ENCODE data around the gene KLHL24. TPM values are rescaled to one million over a fixed set of nuclear protein-coding genes. Genes with fewer than 3 reads are reported as not detected.
"Not testable (repeated sequence)": the region's sequence is repeated elsewhere in the genome, so short reads cannot be mapped to it uniquely, and the experiment has no call there.

The KLHL24 gene
- polyA plus RNA-seq, 4 donors: 38.5 to 56.8 (median 51.6) TPM

DNA sequence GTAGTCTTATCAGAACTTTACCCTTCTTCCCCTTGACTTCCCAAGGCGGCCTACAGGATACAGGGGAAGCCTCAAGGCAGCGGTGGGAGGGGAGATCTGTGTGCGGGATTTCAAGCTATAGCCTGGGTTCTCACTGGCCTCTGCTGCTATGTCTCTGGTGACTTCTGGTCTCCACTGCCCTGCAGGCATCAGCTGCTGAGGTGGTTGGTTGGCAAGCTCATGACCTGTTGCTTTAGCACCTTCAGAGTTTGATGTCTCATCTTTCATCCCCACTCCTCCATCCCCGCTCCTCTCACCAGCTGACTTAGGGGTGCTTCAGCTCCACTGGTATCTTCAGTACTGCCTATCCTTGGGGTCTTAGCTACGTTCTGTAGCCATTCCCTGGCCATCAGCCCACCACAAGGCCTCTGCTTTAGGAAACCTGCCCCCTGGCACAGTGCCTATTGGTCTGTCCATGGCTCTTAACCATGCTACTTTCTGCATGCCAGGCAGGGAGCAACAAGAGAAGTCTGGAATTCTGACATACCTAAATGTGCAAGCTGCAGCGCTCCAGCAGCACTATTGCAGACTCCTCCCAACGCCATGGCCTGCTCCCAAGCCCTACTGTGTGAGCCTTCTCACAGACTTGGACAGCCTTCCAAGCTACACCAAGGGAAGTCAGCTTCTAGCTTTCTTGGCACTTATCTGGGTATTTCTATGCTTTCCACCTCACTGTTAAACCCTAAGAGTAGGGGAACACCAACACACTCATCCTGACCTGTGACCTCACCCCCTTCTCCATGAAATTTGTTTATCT is 60.3 kb downstream of the KLHL24 start:
- DNase-seq (ENCODE audit: low read depth in 4 of 4, low spot score in 3 of 4): no peak

DNA sequence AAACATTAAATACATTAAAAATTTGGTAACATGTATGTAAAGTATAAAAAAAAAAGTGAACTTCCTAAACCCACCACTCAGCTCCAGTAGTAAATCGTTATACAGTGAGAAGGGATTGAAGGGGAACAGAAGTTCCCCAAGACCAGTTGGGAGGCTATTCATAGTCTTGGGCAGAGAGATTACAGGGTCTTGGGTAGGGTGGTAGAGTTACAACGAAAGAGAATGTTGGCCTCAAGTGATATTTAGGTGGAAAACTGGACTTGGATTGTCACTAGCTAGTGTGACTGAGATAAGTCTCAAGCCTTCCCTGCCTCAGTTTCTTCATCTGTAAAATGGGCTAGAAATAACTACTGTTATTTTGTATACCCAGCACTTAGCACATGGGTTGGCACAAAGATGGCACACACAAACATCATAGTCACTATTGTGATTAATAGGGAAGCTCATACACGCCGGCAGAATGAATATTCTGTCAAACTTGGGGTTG is 61.7 kb downstream of the KLHL24 start:
- peak in 1 of 4 donors; percentile 24 for DNase-seq (ENCODE audit: low read depth in 4 of 4, low spot score in 3 of 4)

DNA sequence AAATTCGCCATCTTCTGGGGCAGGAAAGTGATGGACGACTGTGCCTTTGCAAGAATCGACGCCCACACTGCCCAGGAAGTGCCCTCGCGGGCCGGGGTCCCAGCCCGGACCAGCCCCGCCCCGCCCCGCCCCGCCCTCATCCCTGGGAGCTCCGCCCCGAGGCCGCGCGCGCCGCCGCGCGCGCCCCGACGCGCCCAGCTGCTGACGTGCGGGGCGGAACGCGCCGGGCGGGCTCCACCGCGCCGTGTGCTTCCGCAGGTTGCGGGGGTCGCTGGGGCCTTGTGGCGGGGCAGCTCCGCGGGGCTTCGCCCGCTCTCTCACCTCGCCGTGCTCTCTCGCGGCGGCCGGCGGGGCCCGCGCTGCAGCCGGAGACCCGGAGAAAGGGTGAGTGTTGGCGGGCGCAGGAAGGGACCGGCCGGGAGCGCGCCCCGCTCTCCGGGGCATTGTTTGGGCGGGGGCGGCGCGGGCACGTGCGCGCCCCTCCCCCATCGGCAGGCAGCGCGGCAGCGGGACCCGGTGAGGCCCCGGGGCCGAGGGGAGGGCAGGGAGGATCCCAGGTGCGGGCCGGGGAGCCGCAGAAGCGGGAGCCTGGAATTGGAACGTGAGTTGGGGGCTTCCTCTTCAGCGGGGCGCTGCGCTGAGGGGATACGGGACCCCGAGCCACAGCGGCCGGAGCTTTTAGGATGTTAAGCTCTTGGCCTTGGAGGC is 62.3 kb downstream of the KLHL24 start, which contains the start of gene YEATS2:
Gene YEATS2, plus strand, starts transcription at position 188 of the 708 bp plus-strand sequence. CDS start 17,366 bp downstream, outside the sequence.
- peak in 3 of 4 donors; percentile 57 to 69 (median 67) for DNase-seq (ENCODE audit: low read depth in 4 of 4, low spot score in 3 of 4)

- DNase-seq (ENCODE audit: low read depth in 4 of 4, low spot score in 3 of 4): peak in 1 of 4 donors; percentile 39
These were observed 62.9 kb downstream of the KLHL24 start for GRCh38 chr3:183698318-183698751.

GRCh38 chr3:183698756-183699155 is 63.3 kb downstream of the KLHL24 start:
- no peak for DNase-seq (ENCODE audit: low read depth in 4 of 4, low spot score in 3 of 4)

DNA sequence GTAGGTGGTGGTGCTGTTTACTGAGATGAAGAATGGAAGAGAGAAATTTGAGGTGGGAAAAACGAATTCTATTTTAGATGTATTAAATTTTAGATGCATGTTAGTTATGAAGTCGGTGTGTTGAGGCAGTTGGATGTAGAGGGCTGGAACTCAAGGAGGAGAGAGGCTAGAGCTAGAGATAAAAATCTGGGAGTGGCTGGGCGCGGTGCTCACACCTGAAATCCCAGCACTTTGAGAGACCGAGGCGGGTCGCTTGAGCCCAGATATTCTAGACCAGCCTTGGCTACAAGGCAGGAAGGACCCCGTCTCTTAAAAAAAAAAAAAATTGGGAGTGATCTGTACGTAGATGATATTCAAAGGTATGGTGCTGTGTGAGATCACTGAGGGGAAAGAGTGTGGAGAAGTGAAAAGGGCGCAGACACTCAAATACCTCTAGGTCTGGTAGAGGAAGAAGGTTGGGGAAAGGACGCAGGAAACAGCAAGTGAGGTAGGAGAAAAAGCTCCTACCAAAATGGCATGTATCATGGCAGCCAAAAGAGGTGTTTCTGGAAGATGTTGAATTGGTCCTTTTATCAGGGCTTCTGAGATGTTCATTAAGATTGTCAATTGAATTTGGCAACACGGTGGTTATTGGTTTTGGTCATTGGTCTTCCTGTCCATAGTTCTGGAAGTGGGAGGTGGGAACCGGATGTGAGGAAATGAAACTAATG is 64.0 kb downstream of the KLHL24 start:
- no peak for DNase-seq (ENCODE audit: low read depth in 4 of 4, low spot score in 3 of 4)

- no peak for DNase-seq (ENCODE audit: low read depth in 4 of 4, low spot score in 3 of 4)
These were observed 66.3 kb downstream of the KLHL24 start for GRCh38 chr3:183701744-183702143.

DNA sequence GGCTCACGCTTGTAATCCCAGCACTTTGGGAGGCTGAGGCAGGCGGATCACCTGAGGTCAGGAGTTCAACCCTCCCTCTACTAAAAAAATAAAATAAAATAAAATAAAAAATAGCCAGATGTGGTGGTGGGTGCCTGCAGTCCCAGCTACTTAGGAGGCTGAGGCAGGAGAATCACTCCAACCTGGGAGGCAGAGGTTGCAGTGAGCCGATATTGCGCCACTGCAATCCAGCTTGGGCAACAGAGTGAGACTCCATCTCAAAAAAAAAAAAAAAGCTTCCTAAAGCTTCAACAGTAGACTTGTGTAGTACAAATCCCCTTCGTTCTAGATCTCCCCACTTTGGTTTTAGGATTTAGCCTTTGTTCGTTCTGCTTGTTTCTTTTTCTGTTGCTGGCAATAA is 68.5 kb downstream of the KLHL24 start:
- DNase-seq (ENCODE audit: low read depth in 4 of 4, low spot score in 3 of 4): not testable (repeated sequence)

DNA sequence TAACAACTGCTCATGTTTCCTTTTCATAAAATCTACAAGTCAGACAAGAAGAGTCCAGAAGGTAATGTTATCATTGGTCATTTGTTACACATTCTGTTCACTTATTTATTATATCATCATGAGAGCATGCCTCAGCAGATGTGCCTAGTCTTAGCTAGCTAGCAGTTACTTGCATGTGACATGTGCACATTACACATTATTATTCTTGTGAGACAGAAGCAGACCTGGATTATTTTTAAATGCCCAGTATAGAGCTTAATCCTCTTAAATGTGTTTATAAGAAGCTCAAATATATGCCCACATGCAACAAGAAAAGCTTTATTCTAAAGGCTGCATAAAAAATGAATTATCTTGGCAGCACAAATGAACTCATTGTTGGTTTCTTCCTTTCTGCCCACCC is 74.8 kb downstream of the KLHL24 start:
- no peak for DNase-seq (ENCODE audit: low read depth in 4 of 4, low spot score in 3 of 4)

DNA sequence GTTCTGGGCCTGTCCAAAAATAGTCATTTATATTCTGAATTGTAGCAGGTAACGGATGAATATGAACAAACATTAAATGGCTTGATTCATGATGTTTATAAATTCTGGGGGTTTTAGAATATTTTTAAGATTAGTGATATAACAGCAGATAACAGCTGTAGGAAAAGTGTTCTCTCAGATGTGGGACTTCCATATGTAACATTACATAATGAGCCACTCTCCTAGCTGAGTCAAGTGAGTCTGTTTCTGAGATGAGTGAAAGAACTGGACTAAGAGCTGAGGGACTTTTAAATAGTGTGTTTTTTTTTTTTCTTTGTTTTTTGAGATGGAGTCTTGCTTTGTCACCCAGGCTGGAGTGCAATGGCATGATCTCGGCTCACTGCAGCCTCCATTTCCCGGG is 76.1 kb downstream of the KLHL24 start:
- DNase-seq (ENCODE audit: low read depth in 4 of 4, low spot score in 3 of 4): no peak

DNA sequence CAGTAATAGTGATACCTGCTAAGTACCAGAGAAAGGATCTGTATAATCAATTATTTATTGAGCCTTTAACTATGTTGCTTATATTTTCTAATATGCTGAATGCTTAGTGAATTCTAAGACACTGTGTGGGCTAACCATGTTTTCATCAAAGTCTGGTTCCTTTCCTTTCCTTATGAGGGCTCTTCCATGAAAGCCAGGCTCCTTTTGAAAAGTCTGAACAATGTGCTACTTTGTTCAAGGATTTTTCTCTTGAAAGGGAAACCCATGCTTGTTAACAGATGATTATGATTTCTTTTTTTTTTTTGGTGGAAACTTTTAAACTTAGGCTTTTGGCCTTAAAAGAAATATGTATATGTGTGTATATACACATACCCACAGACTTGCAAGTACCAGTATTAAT is 79.2 kb downstream of the KLHL24 start:
- DNase-seq (ENCODE audit: low read depth in 4 of 4, low spot score in 3 of 4): no peak

- DNase-seq (ENCODE audit: low read depth in 4 of 4, low spot score in 3 of 4): no peak
These were observed 82.6 kb downstream of the KLHL24 start for GRCh38 chr3:183718012-183718411.

DNA sequence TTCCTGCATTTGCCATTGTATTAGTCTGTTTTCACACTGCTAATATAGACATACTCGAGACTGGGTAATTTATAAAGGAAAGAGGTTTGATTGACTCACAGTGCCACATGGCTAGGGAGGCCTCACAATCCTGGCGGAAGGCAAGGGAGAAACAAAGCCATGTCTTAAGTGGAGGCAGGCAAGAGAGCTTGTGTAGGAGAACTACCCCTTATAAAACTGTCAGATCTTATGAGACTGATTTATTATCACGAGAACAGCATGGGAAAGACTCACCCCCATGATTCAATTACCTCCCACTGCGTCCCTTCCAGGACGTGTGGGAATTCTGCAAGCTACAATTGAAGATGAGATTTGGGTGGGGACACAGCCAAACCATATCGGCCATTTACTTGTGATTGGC is 90.0 kb downstream of the KLHL24 start:
- no peak for DNase-seq (ENCODE audit: low read depth in 4 of 4, low spot score in 3 of 4)

GRCh38 chr3:183728204-183728603 is 92.8 kb downstream of the KLHL24 start:
- DNase-seq (ENCODE audit: low read depth in 4 of 4, low spot score in 3 of 4): no peak

DNA sequence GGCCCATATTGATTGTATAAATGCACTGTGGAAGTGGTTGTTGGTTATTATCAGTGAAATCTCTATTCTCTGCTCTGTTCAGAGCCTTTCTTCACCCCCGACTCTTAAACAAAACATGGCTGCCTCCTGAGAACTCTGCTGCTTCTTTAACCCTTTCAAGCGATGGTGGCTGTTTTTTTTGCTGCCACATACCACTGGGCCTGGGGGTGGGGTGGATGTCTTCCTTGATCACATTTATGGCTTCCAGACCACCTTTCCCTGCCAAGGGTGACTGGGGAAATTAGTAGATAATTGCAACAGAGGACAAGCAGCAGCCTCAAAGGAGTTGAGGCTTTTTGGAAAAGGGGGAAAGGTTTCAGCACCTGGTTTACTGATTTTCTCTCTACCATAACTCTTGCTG is 94.9 kb downstream of the KLHL24 start:
- DNase-seq (ENCODE audit: low read depth in 4 of 4, low spot score in 3 of 4): no peak

DNA sequence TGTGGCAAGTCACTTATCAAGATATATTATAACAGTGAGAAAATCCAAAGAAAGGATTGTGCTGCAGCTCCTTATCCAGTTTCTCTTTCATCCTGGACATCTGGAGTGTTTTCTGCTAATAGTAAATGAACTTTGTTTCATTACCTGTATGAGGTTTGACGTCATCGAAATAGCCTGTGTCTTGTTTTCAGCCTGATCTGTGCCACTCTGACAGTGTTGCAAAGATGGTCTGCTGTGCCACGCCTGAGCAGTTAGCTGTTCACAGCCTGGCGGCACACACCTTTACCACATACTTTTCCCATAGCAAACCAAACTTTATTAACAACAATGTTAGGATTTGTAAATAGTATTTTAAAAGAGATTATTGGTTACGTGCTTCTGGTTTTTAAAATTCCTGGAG is 96.2 kb downstream of the KLHL24 start:
- DNase-seq (ENCODE audit: low read depth in 4 of 4, low spot score in 3 of 4): no peak

- DNase-seq (ENCODE audit: low read depth in 4 of 4, low spot score in 3 of 4): no peak
These were observed 98.1 kb downstream of the KLHL24 start for GRCh38 chr3:183733553-183733952.

Data from right renal pelvis (tissue), 4 donors.